Stomach (tissue), 9 donors: ENCODE results near the gene LTF. TPM values are rescaled to one million over a fixed set of nuclear protein-coding genes. Genes with fewer than 3 reads are reported as not detected.

Experiments
- DNase-seq, 2 donors: peaks; one replicate each; pipeline versions ENCODE4 v3.0.0 to v3.0.0-alpha.2; 2013 to 2019
- H3K27ac ChIP-seq, 5 donors: fragments of 200-600 bp in 4 of 5; sonication (generic) in 4 of 5; one replicate each; pipeline ENCODE4 v1.5.1; 2013 to 2019; ENCODE audit warnings: mild to moderate bottlenecking in 1 of 5, moderate library complexity in 1 of 5
- H3K27me3 ChIP-seq, 3 donors: fragments of 200-600 bp; sonication (generic); one replicate each; pipeline ENCODE4 v1.5.1; 2017 to 2019; ENCODE audit warnings: mixed run types in 1 of 3
- H3K36me3 ChIP-seq, 4 donors: fragments of 200-600 bp; sonication (generic); 1 replicate in 3 of 4; 2 replicates in 1 of 4; pipeline ENCODE4 v1.5.1; 2016 to 2019
- H3K4me1 ChIP-seq, 4 donors: fragments of 200-600 bp; sonication (generic); one replicate each; pipeline ENCODE4 v1.5.1; 2016 to 2019
- H3K4me3 ChIP-seq, 4 donors: fragments of 200-600 bp; sonication (generic) in 3 of 4; one replicate each; pipeline ENCODE4 v1.5.1; 2016 to 2019; ENCODE audit warnings: mild to moderate bottlenecking in 1 of 4
- H3K9me3 ChIP-seq, 4 donors: fragments of 200-600 bp; sonication (generic); one replicate each; pipeline ENCODE4 v1.5.1; 2016 to 2019
- EP300 ChIP-seq: sonication (generic); formaldehyde crosslinking; IDR thresholded peaks from one replicate; pipeline ENCODE4 v1.6.1; 2017; ENCODE audit warnings: antibody characterized with exemption
- POLR2A ChIP-seq, 4 donors: fragments of 450-650 bp; IDR thresholded peaks; one replicate each; pipeline ENCODE4 v1.6.1; 2016; ENCODE audit warnings: antibody characterized with exemption in 4 of 4, control low read depth in 2 of 4, mild to moderate bottlenecking in 1 of 4, moderate library complexity in 1 of 4
- POLR2AphosphoS5 ChIP-seq, 3 donors: sonication (generic); formaldehyde crosslinking; IDR thresholded peaks; one replicate each; pipeline ENCODE4 v1.6.1; 2016; ENCODE audit warnings: antibody characterized with exemption in 3 of 3
- WGBS, 5 donors: extraction: QIAGEN DNeasy Blood & Tissue Kit in 3 of 5; methylation state at CpG; one replicate each; pipeline versions ENCODE4 v1.1.5 to v1.1.7; 2013 to 2018; 5-methylcytosine and 5-hydroxymethylcytosine counted together
- intact Hi-C: fragments of 100-400 bp; cut with DNase I; formaldehyde crosslinking; loops from one replicate; pipeline ENCODE4 v1.15.1; 2023; ENCODE audit warnings: low total_unique reads
- polyA plus RNA-seq, 3 donors: library from polyadenylated mRNA; stranded (reverse); fragments of 200-250 nt; gene quantifications; one replicate each; pipeline ENCODE4 v1.2.3, GENCODE V29; 2013
- total RNA-seq, 5 donors: library from RNA; depleted of rRNA; stranded (reverse); fragments of >200 nt; gene quantifications; one replicate each; pipeline versions ENCODE4 v1.1.0 to v1.2.3, GENCODE V29; 2014 to 2016
- TF ChIP-seq, protein P1 (sequence below), 7 experiments: fragments of 450-650 bp in 4 of 7; fragments of 200-600 bp in 3 of 7; sonication (generic) in 3 of 7; IDR thresholded peaks; one replicate each; pipeline ENCODE4 v1.5.1; 2016 to 2019; ENCODE audit warnings: antibody characterized with exemption in 7 of 7, control low read depth in 2 of 7, mild to moderate bottlenecking in 1 of 7
- donor health status: healthy with polysubstance abuse.
- donor health status: Bipolar disorder and iron deficiency.
- donor health status: healthy.

LTF gene
- total and polyA plus RNA-seq, 8 donors, result 0.58 to 1,112 (median 106) TPM

DNA sequence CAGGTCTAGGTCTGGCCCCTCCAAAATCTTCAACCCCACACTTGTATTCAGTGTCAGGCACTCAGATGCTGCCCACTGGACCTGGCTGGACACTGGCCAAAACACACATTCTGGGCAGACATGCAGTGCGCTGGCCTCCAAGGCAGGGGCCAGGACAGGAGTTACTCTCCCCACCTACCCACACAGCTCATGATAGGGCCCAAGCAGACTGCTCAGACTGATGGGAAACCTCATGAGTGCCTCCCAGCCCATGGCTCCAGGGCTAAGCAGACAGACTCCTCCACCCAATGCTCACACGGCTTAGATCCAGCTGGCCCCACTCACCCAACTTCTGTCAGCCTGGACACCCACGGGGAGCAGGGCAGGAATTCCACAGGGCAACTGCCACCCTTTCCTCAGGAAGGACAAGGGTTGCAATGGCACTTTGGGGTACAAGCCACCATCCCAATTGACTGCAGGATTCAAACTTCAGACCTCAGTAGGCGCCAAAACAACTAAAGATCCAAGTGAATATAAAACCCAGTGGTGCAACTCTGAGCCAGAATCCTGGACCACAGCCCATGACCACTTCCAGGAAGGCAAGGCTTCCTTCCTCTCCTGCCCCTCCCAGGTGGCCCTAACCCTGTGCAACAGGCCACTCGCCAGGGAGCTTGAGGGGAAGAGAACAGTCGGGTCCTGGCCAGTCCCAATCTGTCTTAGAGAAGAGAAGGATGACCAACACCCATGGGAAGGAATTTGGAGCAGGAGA is 1.4 kb downstream of the LTF start:
- H3K27ac ChIP-seq, result peak overlapping the region; percentile 20 to 72 (median 41)
- DNase-seq, result peak in 1 of 2 donors; percentile 20
- TF ChIP-seq, protein P1, sequence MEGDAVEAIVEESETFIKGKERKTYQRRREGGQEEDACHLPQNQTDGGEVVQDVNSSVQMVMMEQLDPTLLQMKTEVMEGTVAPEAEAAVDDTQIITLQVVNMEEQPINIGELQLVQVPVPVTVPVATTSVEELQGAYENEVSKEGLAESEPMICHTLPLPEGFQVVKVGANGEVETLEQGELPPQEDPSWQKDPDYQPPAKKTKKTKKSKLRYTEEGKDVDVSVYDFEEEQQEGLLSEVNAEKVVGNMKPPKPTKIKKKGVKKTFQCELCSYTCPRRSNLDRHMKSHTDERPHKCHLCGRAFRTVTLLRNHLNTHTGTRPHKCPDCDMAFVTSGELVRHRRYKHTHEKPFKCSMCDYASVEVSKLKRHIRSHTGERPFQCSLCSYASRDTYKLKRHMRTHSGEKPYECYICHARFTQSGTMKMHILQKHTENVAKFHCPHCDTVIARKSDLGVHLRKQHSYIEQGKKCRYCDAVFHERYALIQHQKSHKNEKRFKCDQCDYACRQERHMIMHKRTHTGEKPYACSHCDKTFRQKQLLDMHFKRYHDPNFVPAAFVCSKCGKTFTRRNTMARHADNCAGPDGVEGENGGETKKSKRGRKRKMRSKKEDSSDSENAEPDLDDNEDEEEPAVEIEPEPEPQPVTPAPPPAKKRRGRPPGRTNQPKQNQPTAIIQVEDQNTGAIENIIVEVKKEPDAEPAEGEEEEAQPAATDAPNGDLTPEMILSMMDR (IDR thresholded peaks at IDR 0.05), result no peak
- TF ChIP-seq POLR2AphosphoS5 (IDR thresholded peaks at IDR 0.05) (no peak), POLR2A (IDR thresholded peaks at IDR 0.05) (no peak), EP300 (no peak)
- peaks cover 13 to 34% (median 26%) of the 10 kb centered on the region in 4 donors for H3K4me1 ChIP-seq
- H3K9me3 ChIP-seq, result peaks cover 0 to 7% (median 0%) of the 10 kb centered on the region in 4 donors
- 48 to 62% (median 49%) methylated on average over 5 to 6 of the region's 6 CpGs for WGBS, 5 donors
- no peaks in the 10 kb centered on the region for H3K36me3 ChIP-seq
- intact Hi-C loops, result no loop called here
- peaks cover 0 to 32% (median 8%) of the 10 kb centered on the region in 3 donors for H3K27me3 ChIP-seq
- H3K4me3 ChIP-seq, result peak overlapping the region in 3 of 4 donors; percentile 3 to 19 (median 19)

DNA sequence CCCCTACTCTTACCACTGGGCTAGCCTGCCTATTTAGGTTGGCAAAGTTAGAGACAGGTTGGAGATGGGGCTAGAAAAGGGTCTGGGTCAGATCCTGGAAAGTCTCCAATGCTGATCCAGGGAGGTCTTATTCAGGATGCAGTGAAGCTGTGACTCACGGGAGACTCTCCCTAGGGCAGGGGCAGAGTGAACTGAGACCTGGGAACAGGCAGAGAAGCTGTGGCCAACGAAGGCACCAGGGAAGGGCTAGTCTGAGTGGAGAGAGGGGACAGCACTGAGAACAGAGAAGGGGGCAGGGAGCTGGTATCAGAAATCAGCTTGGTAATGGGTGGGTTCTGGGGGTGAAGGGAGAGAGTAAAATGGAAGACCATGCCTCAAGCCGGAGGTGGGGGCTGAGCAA is 2.2 kb downstream of the LTF start:
- Histone ChIP-seq H3K9me3 (peaks cover 0 to 7% (median 0%) of the 10 kb centered on the region in 4 donors), H3K4me1 (peaks cover 13 to 34% (median 26%) of the 10 kb centered on the region in 4 donors), H3K4me3 (peak overlapping the region in 2 of 4 donors; percentile 5 to 22), H3K27ac (peak overlapping the region in 4 of 5 donors; percentile 20 to 72 (median 42)), H3K27me3 (peaks cover 0 to 32% (median 8%) of the 10 kb centered on the region in 3 donors), H3K36me3 (no peaks in the 10 kb centered on the region)
- DNase-seq, result no peak
- TF ChIP-seq POLR2AphosphoS5 (IDR thresholded peaks at IDR 0.05) (no peak), EP300 (no peak), POLR2A (IDR thresholded peaks at IDR 0.05) (no peak)
- TF ChIP-seq, protein P1 (IDR thresholded peaks at IDR 0.05), result no peak
- intact Hi-C loops, result no loop called here
- WGBS, 5 donors, result 54 to 67% (median 63%) methylated on average over 3 of the region's 3 CpGs

DNA sequence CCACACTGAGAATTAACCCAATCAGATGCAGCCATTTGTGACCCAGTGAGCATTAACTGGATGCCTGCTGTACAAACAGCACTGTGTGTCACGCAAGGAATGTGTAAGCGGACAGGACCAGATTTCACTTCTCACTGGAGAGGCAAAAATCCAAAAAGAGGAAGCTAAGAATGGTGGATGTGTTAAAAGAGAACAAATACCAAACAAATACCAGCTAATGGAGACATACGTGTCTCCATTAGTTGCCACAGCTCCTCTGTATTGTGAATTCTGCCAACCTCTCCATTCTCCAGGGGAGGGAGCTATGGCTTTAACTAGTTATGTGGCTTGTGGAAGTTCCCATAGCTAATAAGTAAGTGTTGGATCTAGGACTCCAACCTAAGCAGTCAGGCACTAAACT is 2.6 kb downstream of the LTF start:
- H3K4me3 ChIP-seq, result peak overlapping the region in 2 of 4 donors; percentile 5 to 22
- H3K27ac ChIP-seq, result peak overlapping the region in 2 of 5 donors; percentile 36 to 72
- WGBS, 5 donors, result 40 to 69% (median 57%) methylated on average over 3 of the region's 3 CpGs
- H3K4me1 ChIP-seq, result peaks cover 13 to 34% (median 26%) of the 10 kb centered on the region in 4 donors
- peak in 1 of 2 donors; percentile 36 for DNase-seq
- TF ChIP-seq POLR2AphosphoS5 (IDR thresholded peaks at IDR 0.05) (no peak), POLR2A (IDR thresholded peaks at IDR 0.05) (no peak), EP300 (no peak)
- TF ChIP-seq, protein P1 (IDR thresholded peaks at IDR 0.05), result no peak
- H3K27me3 ChIP-seq, result peaks cover 0 to 32% (median 8%) of the 10 kb centered on the region in 3 donors
- intact Hi-C loops, result no loop called here
- no peaks in the 10 kb centered on the region for H3K36me3 ChIP-seq
- H3K9me3 ChIP-seq, result peaks cover 0 to 7% (median 0%) of the 10 kb centered on the region in 4 donors

DNA sequence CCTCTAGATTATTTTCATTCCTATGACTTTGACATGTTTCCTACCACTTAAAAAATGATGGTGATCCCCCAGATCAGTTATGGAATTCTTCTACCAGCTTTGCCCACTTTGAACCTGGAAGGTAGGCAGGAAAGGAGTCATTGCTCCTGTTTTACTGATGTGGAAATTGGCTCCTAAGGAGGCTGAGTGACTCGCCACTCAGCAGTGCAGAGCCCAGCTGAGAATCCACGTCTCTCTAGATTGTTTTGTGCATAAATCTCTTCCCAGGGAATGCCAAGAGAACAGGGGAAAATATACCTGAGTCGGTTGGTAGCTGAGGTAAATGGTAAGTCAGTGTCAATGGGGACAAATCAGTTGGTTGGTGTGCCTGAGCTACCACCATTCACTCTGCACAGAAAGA is 4.7 kb downstream of the LTF start:
- Histone ChIP-seq H3K9me3 (peaks cover 0 to 7% (median 0%) of the 10 kb centered on the region in 4 donors), H3K36me3 (peaks cover 0 to 11% (median 0%) of the 10 kb centered on the region in 4 donors), H3K4me1 (peaks cover 9 to 31% (median 18%) of the 10 kb centered on the region in 4 donors), H3K27me3 (peaks cover 0 to 28% (median 8%) of the 10 kb centered on the region in 3 donors), H3K4me3 (no peak overlapping the region), H3K27ac (no peak overlapping the region)
- TF ChIP-seq, protein P1 (IDR thresholded peaks at IDR 0.05), result no peak
- TF ChIP-seq POLR2AphosphoS5 (IDR thresholded peaks at IDR 0.05) (no peak), EP300 (no peak), POLR2A (IDR thresholded peaks at IDR 0.05) (no peak)
- whole genome bisulfite sequencing, 5 donors, result 61 to 91% (median 84%) methylated on average over 3 of the region's 3 CpGs
- intact Hi-C loops, result no loop called here
- DNase-seq, result no peak
